HG03442 (cell line): Measurements from ENCODE around the gene PLA2G4F.
"Not testable (repeated sequence)": the region's sequence is repeated elsewhere in the genome, so short reads cannot be mapped to it uniquely, and the experiment has no call there.

Experiments used
- ATAC-seq: cut with Tn5 transposase; IDR thresholded peaks from one replicate; pipeline ENCODE4 v1.9.1; 2021; ENCODE audit warnings: mild to moderate bottlenecking, moderate library complexity; ENCODE audit not compliant: unreplicated experiment

The PLA2G4F gene

GRCh38 chr15:42104095-42104891 is 52.1 kb downstream of the PLA2G4F start:
- ATAC-seq: no peak

DNA sequence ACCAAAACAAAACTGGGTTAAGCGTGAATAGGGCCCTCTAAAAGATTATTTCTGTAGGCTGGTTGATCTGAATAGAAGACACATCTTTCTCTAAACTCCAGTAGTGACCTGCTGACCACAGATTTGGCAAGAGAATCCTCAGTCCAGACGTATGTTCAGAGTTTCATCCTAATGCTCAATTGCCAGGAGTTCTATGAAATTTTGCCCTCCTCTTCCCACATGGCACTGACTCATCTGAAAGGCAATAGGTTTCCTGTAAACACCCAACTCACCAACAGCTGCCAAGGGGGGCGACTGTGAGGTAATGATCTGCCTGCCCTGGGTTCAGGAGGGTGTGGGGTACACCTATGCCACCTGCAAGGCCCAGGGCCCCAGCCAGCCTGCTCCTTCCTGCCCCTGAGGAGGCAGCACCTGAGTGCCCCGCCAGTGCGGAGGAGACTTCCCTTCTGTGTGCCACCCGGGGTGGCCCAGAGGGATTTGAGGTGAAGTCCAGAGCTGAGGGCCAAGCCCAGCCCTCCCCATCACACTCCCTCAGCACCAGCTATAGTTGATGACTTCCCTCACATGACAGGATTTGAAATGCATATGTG is 53.7 kb downstream of the PLA2G4F start:
- no peak for ATAC-seq

DNA sequence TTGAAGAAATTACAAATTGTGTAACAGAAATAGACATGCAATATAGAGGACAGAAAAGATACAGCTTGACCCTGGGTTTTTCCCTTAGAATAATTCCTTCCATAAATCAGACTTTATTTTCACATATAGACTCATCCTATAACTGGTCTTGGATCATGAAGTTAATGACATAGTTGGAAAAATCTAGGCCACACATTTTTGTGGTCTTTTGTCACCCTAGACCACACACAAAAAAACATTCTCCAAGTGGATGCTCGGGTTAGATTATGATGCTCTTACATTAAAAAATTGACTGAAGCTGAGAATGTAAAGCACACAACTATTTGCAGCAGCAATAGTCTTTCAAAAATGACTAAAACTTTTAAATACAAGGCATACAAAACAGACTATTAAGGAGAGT is 54.6 kb downstream of the PLA2G4F start:
- no peak for ATAC-seq

DNA sequence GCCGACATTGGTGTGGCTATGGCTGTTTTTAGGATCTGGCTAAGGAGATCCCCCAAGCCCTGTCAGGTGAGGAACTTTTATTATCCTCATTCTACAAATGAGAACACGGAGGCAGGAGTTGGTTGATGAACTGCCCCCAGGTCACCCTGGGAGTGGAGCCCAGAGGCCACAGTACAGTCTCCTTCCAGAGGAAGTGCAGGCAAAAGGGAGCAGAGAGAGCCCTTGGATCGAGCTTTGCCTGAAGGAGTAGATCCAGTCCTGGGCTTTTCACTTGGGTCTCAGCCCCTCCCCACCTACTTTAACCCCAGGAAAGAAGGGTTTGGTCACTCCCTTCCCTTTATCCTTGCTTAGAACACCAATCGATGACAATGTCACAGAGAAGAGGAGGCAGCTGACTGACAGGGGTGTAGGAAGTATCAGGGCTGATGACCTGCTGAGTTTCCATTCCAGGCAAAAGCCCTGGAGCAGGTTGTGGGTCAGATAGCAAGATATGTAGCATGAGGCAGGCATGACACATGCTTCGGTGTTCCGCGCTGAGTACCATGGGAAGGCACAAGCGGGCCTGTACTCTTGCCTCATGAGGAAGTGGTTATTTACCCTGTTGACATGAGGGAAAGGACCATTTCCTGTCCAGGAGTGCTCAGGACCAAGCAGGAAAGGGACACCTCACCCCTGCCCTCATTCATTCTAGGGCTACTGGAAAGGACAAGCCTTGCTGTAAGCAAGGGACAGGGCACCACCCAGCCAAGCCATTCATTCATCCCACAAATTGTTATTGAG is 56.2 kb downstream of the PLA2G4F start:
- ATAC-seq: no peak

- no peak for ATAC-seq
Observed at GRCh38 chr15:42097018-42097417, 59.4 kb downstream of the PLA2G4F start.

GRCh38 chr15:42094512-42094963 is 61.9 kb downstream of the PLA2G4F start, which contains the start of gene PLA2G4D:
Gene PLA2G4D, minus strand, starts transcription at chr15:42094562. Its CDS starts 103 bp downstream, at chr15:42094459.
- ATAC-seq: no peak

GRCh38 chr15:42093966-42094365 is 62.5 kb downstream of the PLA2G4F start:
- no peak for ATAC-seq

DNA sequence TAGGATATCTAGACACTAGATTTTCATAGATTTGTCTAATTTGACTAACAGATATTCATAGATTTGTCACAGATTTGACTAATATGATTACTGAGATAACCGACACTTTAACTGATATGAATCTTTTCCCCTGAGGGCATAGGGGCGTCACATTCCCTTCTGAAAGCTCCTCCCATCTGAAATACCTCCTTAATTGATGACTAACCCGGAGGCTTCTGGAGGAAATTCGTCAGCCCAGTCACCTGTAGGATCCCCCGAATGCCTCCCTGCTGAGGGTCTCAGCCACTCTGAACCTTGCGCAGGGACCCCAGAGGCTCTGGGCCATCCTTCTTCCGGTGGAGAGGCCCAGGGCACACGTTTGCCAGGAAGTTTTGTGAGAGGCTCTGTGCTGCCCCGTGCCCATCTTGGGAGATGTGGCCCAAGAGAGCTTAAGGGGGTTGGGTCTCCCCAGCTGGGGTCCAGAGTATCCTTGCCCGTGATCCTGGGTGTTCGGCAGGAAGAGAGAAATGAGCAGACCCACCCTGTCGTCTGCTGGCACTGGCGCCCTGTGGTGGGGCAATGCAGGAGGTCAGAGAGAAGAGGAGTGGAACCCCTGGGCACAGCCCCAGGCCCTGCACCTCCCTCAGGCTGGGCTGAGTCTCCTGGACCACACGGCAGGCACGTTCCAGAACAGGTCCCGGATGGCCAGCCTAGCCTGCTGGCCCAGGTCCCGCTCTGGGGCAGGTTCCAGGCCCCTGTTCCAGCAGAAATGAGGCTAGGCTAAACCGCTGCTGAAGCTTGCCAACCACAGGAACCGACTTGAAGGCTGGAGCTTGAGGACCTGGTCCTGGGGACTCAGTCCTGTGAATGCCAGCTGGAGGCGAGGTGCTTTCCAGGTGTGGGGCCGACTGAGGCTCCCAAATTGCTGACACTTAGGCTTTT is 63.8 kb downstream of the PLA2G4F start:
- no peak for ATAC-seq

- not testable (repeated sequence) for ATAC-seq
Observed at GRCh38 chr15:42091753-42092397, 64.6 kb downstream of the PLA2G4F start.

- no peak for ATAC-seq
Observed at GRCh38 chr15:42090781-42091180, 65.7 kb downstream of the PLA2G4F start.

DNA sequence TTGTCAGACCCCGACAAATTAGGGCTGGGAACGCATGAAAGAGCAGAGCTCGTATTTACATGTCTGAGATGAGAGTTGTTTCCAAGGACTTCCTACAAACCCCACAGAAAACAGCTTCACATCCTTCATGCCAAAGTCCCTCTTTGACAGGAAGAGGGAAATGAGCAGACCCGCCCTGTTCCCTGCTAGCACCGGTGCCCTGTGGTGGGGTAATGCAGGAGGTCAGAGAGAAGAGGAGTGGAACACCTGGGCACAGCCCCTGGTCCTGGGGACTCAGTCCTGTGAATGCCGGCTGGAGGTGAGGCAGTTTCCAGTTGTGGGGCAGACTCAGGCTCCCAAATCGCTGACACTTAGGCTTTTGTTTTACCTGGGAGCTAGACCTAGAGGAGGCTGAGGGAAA is 66.1 kb downstream of the PLA2G4F start:
- ATAC-seq: no peak

DNA sequence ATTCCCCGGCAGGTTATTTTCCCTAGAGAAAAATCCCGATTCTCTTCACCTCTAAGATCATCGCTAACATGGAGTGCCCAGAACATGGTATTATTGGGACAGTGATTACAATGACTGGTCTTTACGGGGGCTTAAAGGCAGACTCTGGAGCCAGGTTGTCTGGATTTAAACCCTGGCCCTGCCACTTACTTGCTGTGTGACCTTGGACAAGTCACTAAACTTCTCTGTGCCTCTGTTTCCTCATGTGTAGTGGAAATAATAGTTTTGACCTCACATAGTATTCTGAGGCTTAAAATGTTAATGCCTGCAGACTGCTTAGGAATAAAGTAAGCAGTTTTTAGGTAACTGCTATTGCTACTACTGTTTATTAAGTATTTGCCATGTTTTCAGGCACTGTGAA is 66.5 kb downstream of the PLA2G4F start:
- ATAC-seq: no peak
